HG03460 (cell line): Measurements from ENCODE around the gene CIAPIN1.
"Not testable (repeated sequence)": the region's sequence is repeated elsewhere in the genome, so short reads cannot be mapped to it uniquely, and the experiment has no call there.

ENCODE experiments used
- ATAC-seq: cut with Tn5 transposase; IDR thresholded peaks from one replicate; pipeline ENCODE4 v1.9.1; 2021; ENCODE audit not compliant: unreplicated experiment

Gene CIAPIN1

GRCh38 chr16:57444711-57445110 lies 2.5 kb downstream of the CIAPIN1 start:
- ATAC-seq: no peak

GRCh38 chr16:57440551-57440950 lies 6.6 kb downstream of the CIAPIN1 start:
- not testable (repeated sequence) for ATAC-seq

GRCh38 chr16:57439947-57440346 lies 7.2 kb downstream of the CIAPIN1 start:
- ATAC-seq: not testable (repeated sequence)

GRCh38 chr16:57435838-57436237 lies 11.3 kb downstream of the CIAPIN1 start:
- no peak for ATAC-seq

GRCh38 chr16:57434003-57434402 lies 13.2 kb downstream of the CIAPIN1 start:
- no peak for ATAC-seq

GRCh38 chr16:57432989-57433388 lies 14.2 kb downstream of the CIAPIN1 start:
- no peak for ATAC-seq

- no peak for ATAC-seq
These were observed 14.7 kb downstream of the CIAPIN1 start for GRCh38 chr16:57432505-57432904.

GRCh38 chr16:57430955-57431354 lies 16.2 kb downstream of the CIAPIN1 start:
- no peak for ATAC-seq

GRCh38 chr16:57427824-57428223 lies 19.4 kb downstream of the CIAPIN1 start:
- ATAC-seq: no peak

- ATAC-seq: no peak
These were observed 19.9 kb downstream of the CIAPIN1 start for GRCh38 chr16:57427307-57427706.

GRCh38 chr16:57426356-57426755 lies 20.8 kb downstream of the CIAPIN1 start:
- ATAC-seq: no peak

GRCh38 chr16:57424583-57424982 lies 22.6 kb downstream of the CIAPIN1 start:
- no peak for ATAC-seq

- no peak for ATAC-seq
These were observed 24.0 kb downstream of the CIAPIN1 start for GRCh38 chr16:57423152-57423551.

GRCh38 chr16:57422026-57422944 lies 24.9 kb downstream of the CIAPIN1 start:
- ATAC-seq: no peak

GRCh38 chr16:57419506-57419905 lies 27.7 kb downstream of the CIAPIN1 start:
- ATAC-seq: no peak

- no peak for ATAC-seq
These were observed 31.1 kb downstream of the CIAPIN1 start for GRCh38 chr16:57416084-57416483.

- no peak for ATAC-seq
These were observed 33.5 kb downstream of the CIAPIN1 start for GRCh38 chr16:57413733-57414132.

GRCh38 chr16:57413301-57413730 lies 33.9 kb downstream of the CIAPIN1 start:
- ATAC-seq: peak; percentile 69

- ATAC-seq: no peak
These were observed 34.6 kb downstream of the CIAPIN1 start for GRCh38 chr16:57412584-57412983.

GRCh38 chr16:57411362-57411976 lies 35.7 kb downstream of the CIAPIN1 start:
- ATAC-seq: no peak

- no peak for ATAC-seq
These were observed 37.2 kb downstream of the CIAPIN1 start for GRCh38 chr16:57409870-57410587.

GRCh38 chr16:57409065-57409464 lies 38.1 kb downstream of the CIAPIN1 start:
- no peak for ATAC-seq
